Right lobe of liver (tissue), 6 donors: ENCODE measurements around the gene BPTF. TPM values are rescaled to one million over a fixed set of nuclear protein-coding genes. Genes with fewer than 3 reads are reported as not detected.
"Not testable (repeated sequence)": the region's sequence is repeated elsewhere in the genome, so short reads cannot be mapped to it uniquely, and the experiment has no call there.

Source experiments
- ATAC-seq, 4 donors: fragments of 200-7000 bp; cut with Tn5 transposase; one replicate each; pipeline ENCODE4 v1.9.1; 2020; ENCODE audit warnings: mild to moderate bottlenecking in 4 of 4, moderate library complexity in 4 of 4
- DNase-seq, 3 donors: peaks; one replicate each; pipeline ENCODE4 v3.0.0-alpha.2; 2020
- H3K27ac ChIP-seq, 3 donors: fragments of 200-600 bp; one replicate each; pipeline ENCODE4 v1.8.0; 2022
- H3K27me3 ChIP-seq, 2 donors: fragments of 200-600 bp; one replicate each; pipeline ENCODE4 v1.8.0; 2022
- H3K36me3 ChIP-seq, 4 donors: fragments of 200-600 bp; sonication (generic) in 1 of 4; one replicate each; pipeline versions ENCODE4 v1.5.1 to v1.8.0; 2017 to 2022; ENCODE audit warnings: control low read depth in 1 of 4
- H3K4me1 ChIP-seq, 4 donors: fragments of 200-600 bp; sonication (generic) in 1 of 4; one replicate each; pipeline versions ENCODE4 v1.5.1 to v1.8.0; 2017 to 2022; ENCODE audit warnings: control low read depth in 1 of 4
- H3K4me3 ChIP-seq, 3 donors: fragments of 200-600 bp; one replicate each; pipeline ENCODE4 v1.8.0; 2022
- H3K9me3 ChIP-seq, 4 donors: fragments of 200-600 bp; sonication (generic) in 1 of 4; one replicate each; pipeline versions ENCODE4 v1.5.1 to v1.8.0; 2017 to 2022; ENCODE audit warnings: control low read depth in 1 of 4
- POLR2A ChIP-seq: fragments of 450-650 bp; IDR thresholded peaks from one replicate; pipeline ENCODE4 v1.6.1; 2017; ENCODE audit warnings: antibody characterized with exemption, mild to moderate bottlenecking
- WGBS: methylation state at CpG from one replicate; pipeline ENCODE4 v1.1.6; 2018; ENCODE audit warnings: low coverage, low lambda C conversion rate; ENCODE audit not compliant: insufficient coverage; ENCODE audit errors: missing lambda C conversion rate; 5-methylcytosine and 5-hydroxymethylcytosine counted together
- intact Hi-C, 2 donors: fragments of 100-400 bp; cut with DNase I; formaldehyde crosslinking; loops; one replicate each; pipeline versions ENCODE4 v1.11.2 to v1.14.1; 2022
- total RNA-seq, 6 experiments: library from RNA; depleted of rRNA in 2 of 6; stranded (reverse); fragments of >200 nt in 2 of 6; fragmentation: NEBNext Ultra II Directional in 3 of 6; extraction: Animal tissue kit (Norgen Biotek cat#: 25700) in 3 of 6; gene quantifications; one replicate each; pipeline versions ENCODE4 v1.1.0 to v1.2.4, GENCODE V29; 2016 to 2023
- TF ChIP-seq, protein P1 (sequence below), 4 donors: fragments of 200-600 bp in 3 of 4; fragments of 450-650 bp in 1 of 4; IDR thresholded peaks; one replicate each; pipeline versions ENCODE4 v1.5.1 to v1.8.0; 2016 to 2022; ENCODE audit warnings: antibody characterized with exemption in 4 of 4, mild to moderate bottlenecking in 2 of 4
- donor health status: DM: no; HTN: yes; CAD: no.
- donor health status: DM: no; HTN: no; CAD: no.
- donor health status: DM: no; HTN: no; CAD: no.
- donor health status: DM: no; HTN: yes; CAD: no.
- donor health status: DM: no; HTN: yes; CAD: no.

BPTF gene
- total RNA-seq, 6 experiments from 2014 or later = 25.8 to 35.1 (median 31.3) TPM

DNA sequence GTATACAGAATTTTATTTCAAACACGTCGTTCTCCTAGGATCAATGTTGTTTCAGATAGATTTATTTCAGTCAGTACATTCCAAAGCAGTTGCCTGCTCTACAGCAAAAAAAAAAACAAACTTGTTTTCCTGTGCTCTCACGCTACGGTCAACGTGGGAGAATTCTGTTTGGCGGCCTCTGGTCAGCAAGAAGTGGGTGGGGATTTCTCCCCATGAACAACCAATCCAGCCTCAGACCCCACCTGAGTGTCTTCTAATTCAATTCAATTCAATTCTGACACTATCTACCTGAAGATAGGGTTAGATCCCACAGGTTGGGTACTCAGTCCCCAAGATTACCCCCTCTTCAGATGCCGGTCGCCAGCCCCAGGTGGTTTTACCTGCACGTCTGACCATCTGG, 148.9 kb downstream of the BPTF start:
- no peak overlapping the region for H3K27ac ChIP-seq
- peaks cover 0 to 6% (median 0%) of the 10 kb centered on the region in 4 donors for H3K4me1 ChIP-seq
- TF ChIP-seq, protein P1, sequence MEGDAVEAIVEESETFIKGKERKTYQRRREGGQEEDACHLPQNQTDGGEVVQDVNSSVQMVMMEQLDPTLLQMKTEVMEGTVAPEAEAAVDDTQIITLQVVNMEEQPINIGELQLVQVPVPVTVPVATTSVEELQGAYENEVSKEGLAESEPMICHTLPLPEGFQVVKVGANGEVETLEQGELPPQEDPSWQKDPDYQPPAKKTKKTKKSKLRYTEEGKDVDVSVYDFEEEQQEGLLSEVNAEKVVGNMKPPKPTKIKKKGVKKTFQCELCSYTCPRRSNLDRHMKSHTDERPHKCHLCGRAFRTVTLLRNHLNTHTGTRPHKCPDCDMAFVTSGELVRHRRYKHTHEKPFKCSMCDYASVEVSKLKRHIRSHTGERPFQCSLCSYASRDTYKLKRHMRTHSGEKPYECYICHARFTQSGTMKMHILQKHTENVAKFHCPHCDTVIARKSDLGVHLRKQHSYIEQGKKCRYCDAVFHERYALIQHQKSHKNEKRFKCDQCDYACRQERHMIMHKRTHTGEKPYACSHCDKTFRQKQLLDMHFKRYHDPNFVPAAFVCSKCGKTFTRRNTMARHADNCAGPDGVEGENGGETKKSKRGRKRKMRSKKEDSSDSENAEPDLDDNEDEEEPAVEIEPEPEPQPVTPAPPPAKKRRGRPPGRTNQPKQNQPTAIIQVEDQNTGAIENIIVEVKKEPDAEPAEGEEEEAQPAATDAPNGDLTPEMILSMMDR (IDR thresholded peaks at IDR 0.05) = no peak
- TF ChIP-seq POLR2A = no peak
- H3K36me3 ChIP-seq = peaks cover 0 to 19% (median 7%) of the 10 kb centered on the region in 4 donors
- ATAC-seq = no peak
- no peak overlapping the region for H3K4me3 ChIP-seq
- H3K27me3 ChIP-seq = no peaks in the 10 kb centered on the region
- intact Hi-C loops = no loop called here
- 87% methylated on average over 9 of the region's 9 CpGs for WGBS
- no peaks in the 10 kb centered on the region for H3K9me3 ChIP-seq
- DNase-seq = no peak

DNA sequence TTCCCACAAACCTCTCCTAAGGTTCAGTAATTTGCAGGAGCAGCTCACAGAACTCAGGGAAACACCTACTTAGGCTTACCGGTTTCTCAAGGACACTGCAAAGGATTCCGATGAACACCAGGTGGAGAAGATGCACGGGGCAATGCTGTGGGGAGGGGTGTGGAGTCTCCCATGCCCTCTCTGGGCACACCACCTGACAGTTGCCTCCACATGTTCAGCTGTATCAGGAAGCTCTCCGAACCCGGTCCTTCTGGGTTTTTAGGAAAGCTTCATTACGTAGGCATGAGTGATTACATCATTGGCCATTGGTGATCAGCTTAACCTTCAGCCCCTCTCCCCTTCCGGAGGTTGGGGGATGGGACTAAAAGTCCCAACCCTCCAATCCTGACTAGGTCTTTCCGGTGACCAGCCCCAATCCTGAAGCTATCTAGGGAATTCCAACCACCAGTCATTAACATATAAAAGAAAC, 149.3 kb downstream of the BPTF start:
- peaks cover 0 to 6% (median 0%) of the 10 kb centered on the region in 4 donors for H3K4me1 ChIP-seq
- H3K36me3 ChIP-seq = peaks cover 0 to 19% (median 7%) of the 10 kb centered on the region in 4 donors
- no peak overlapping the region for H3K4me3 ChIP-seq
- no peak overlapping the region for H3K27ac ChIP-seq
- no peaks in the 10 kb centered on the region for H3K27me3 ChIP-seq
- intact Hi-C loops = no loop called here
- no peaks in the 10 kb centered on the region for H3K9me3 ChIP-seq
- DNase-seq (no peak), ATAC-seq (no peak)
- no peak for TF ChIP-seq POLR2A
- TF ChIP-seq, protein P1 (IDR thresholded peaks at IDR 0.05) = no peak
- WGBS = 64% methylated on average over 4 of the region's 8 CpGs

DNA sequence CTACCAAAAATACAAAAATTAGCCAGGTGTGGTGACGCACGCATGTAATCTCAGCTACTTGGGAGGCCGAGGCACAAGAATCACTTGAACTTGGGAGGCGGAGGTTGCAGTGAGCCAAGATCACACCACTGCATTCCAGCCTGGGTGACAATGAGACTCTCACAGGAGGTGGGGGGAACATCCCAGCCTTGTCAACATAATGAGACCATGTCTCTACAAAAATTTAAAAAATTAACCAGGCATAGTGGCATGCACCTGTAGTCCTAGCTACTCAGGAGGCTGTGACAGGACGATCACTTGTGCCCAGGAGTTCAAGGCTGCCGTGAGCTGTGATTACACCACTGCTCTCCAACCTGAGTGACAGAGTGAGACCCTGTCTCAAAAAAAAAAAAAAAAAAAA, 151.0 kb downstream of the BPTF start:
- intact Hi-C loops, DNase-seq, H3K27ac ChIP-seq, ATAC-seq, H3K27me3 ChIP-seq, H3K9me3 ChIP-seq, H3K4me1 ChIP-seq, H3K4me3 ChIP-seq: not testable (repeated sequence)
- H3K36me3 ChIP-seq = peaks cover 0 to 19% (median 7%) of the 10 kb centered on the region in 4 donors
- WGBS = 98% methylated on average over 5 of the region's 6 CpGs

DNA sequence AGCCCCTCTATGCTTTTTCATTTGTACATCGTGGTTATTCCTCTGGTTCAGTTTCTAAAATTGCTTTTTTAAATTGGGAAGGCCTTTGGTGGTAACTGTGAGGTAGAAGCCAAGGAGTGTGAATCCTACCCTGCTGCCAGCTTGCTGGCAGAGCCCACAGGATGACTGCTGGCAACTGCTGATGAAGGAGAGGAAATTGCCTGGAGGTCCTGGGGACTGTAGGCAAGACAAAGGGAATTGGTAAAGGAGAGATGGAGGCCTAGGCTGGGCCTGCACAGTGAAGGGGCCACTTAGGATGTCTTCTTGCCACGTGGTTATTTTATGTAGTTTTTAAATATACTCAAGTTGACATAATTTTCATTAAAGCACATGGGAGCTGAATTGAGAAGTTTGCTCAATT, 155.2 kb downstream of the BPTF start:
- H3K4me3 ChIP-seq = no peak overlapping the region
- no peak for TF ChIP-seq POLR2A
- TF ChIP-seq, protein P1 (IDR thresholded peaks at IDR 0.05) = no peak
- H3K27me3 ChIP-seq = no peaks in the 10 kb centered on the region
- no peaks in the 10 kb centered on the region for H3K9me3 ChIP-seq
- intact Hi-C loops = no loop called here
- no peaks in the 10 kb centered on the region for H3K4me1 ChIP-seq
- H3K27ac ChIP-seq = no peak overlapping the region
- WGBS = 94% methylated on average over 2 of the region's 2 CpGs
- H3K36me3 ChIP-seq = peaks cover 0 to 14% (median 4%) of the 10 kb centered on the region in 4 donors
- ATAC-seq (no peak), DNase-seq (no peak)

DNA sequence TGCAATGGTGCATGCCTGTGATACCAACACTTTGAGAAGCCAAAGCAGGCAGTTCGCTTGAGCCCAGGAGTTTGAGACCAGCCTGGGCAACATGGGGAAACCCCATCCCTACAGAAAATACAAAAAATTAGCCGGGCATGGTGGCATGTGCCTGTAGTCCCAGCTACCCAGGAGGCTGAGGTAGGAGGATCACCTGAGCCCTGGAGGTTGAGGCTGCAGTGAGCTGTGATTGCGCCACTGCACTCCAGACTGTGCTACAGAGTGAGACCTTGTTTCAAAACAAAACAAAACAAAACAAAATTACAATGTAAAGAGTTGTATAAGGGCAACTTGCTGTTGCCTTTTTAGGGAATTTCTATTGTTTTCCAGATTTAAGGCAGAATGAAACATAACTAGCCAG, 155.6 kb downstream of the BPTF start:
- ATAC-seq, H3K9me3 ChIP-seq, DNase-seq, H3K4me1 ChIP-seq, H3K27me3 ChIP-seq, H3K4me3 ChIP-seq, intact Hi-C loops, H3K27ac ChIP-seq: not testable (repeated sequence)
- WGBS = 64% methylated on average over 3 of the region's 3 CpGs
- peaks cover 0 to 10% (median 4%) of the 10 kb centered on the region in 4 donors for H3K36me3 ChIP-seq
